Measurements from ENCODE around the gene IRS2. TPM values are rescaled to one million over a fixed set of nuclear protein-coding genes. Genes with fewer than 3 reads are reported as not detected.

IRS2 gene
- total RNA-seq, 5 donors from 2014 or later (not counting 1 experiment from before 2014, with no cell fraction given) = 22.1 to 95.7 (median 25.7) TPM

- Histone ChIP-seq H3K27ac (ENCODE audit: low read length) (no peak overlapping the region), H3K27me3 (replicated peaks in 1 of 2; ENCODE audit: control insufficient read depth in 2 of 2, extremely low read depth in 1 of 2, insufficient read depth in 2 of 2, low read length in 1 of 2) (peaks cover 0 to 10% of the 10 kb centered on the region in 2 experiments), H3K4me3 (ENCODE audit: control insufficient read depth in 1 of 2, extremely low read depth in 1 of 2, low read length in 1 of 2) (no peak overlapping the region), H3K4me1 (ENCODE audit: control insufficient read depth in 1 of 2, extremely low read depth in 1 of 2, insufficient read depth in 2 of 2, low read length in 2 of 2) (peaks cover 0 to 8% of the 10 kb centered on the region in 2 experiments), H3K9me3 (no peaks in the 10 kb centered on the region), H3K36me3 (ENCODE audit: control insufficient read depth in 2 of 2, extremely low read depth in 1 of 2, insufficient read depth in 1 of 2, low read length in 1 of 2) (no peaks in the 10 kb centered on the region)
- peaks cover 0 to 10% of the 10 kb centered on the region in 2 donors for H3K27me3 Mint-ChIP-seq
- no peaks in the 10 kb centered on the region for H3K36me3 Mint-ChIP-seq
- DNase-seq = no peak
- WGBS (ENCODE audit: insufficient coverage) = 98% methylated on average over 12 of the region's 19 CpGs
- CTCF ChIA-PET = no interaction called here
- no peak overlapping the region for H3K27ac Mint-ChIP-seq
- POLR2A ChIA-PET = no interaction called here
- no peak overlapping the region for H3K4me3 Mint-ChIP-seq
- no peak for ATAC-seq (replicated peaks in 1 of 4)
- no peaks in the 10 kb centered on the region for H3K9me3 Mint-ChIP-seq
- H3K4me1 Mint-ChIP-seq = peaks cover 12 to 14% (median 13%) of the 10 kb centered on the region in 3 donors
Measured at GRCh38 chr13:109745060-109745459, 41.3 kb downstream of the IRS2 start.

DNA sequence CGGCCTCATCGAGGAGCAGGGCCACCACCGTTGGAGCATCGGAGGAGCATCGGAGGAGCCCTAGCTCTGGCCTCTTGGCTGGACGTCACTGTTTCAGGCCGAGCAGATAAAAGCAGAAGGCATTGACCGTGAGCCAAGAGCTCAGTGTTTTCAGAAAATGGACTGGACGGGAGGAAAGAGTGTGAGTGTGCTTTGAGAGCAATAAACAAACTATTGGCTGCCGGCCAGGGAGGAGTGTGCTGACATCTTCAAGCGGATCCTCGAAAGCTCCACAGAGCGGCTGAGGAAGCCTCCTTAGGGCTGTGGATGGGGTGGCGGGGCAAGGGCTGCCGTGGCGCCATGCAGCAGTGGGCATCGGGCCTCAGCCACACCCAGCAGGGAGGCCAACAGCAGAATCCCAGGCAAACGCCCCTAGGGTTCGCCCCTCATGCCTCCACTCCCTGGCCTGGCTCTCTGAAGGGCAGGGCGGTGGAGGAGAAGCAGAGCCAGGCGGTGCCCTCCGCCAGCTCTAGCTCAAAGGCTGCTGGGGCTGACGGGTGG, 41.8 kb downstream of the IRS2 start:
- Histone ChIP-seq H3K36me3 (ENCODE audit: control insufficient read depth in 2 of 2, extremely low read depth in 1 of 2, insufficient read depth in 1 of 2, low read length in 1 of 2) (no peaks in the 10 kb centered on the region), H3K27ac (ENCODE audit: low read length) (no peak overlapping the region), H3K4me3 (ENCODE audit: control insufficient read depth in 1 of 2, extremely low read depth in 1 of 2, low read length in 1 of 2) (no peak overlapping the region), H3K4me1 (ENCODE audit: control insufficient read depth in 1 of 2, extremely low read depth in 1 of 2, insufficient read depth in 2 of 2, low read length in 2 of 2) (peaks cover 0 to 8% of the 10 kb centered on the region in 2 experiments), H3K9me3 (no peaks in the 10 kb centered on the region), H3K27me3 (replicated peaks in 1 of 2; ENCODE audit: control insufficient read depth in 2 of 2, extremely low read depth in 1 of 2, insufficient read depth in 2 of 2, low read length in 1 of 2) (peaks cover 0 to 10% of the 10 kb centered on the region in 2 experiments)
- peaks cover 12 to 14% (median 13%) of the 10 kb centered on the region in 3 donors for H3K4me1 Mint-ChIP-seq
- ATAC-seq (replicated peaks in 1 of 4) = no peak
- no peak overlapping the region for H3K4me3 Mint-ChIP-seq
- POLR2A ChIA-PET = no interaction called here
- no peaks in the 10 kb centered on the region for H3K9me3 Mint-ChIP-seq
- peak overlapping the region in 1 of 2 donors; percentile 53 for H3K27ac Mint-ChIP-seq
- no peaks in the 10 kb centered on the region for H3K36me3 Mint-ChIP-seq
- H3K27me3 Mint-ChIP-seq = peaks cover 0 to 12% of the 10 kb centered on the region in 2 donors
- no peak for DNase-seq
- WGBS (ENCODE audit: insufficient coverage) = 85% methylated on average over 12 of the region's 23 CpGs
- CTCF ChIA-PET = no interaction called here

- 25% methylated on average over 6 of the region's 12 CpGs for WGBS (ENCODE audit: insufficient coverage)
Measured at GRCh38 chr13:109743706-109744453, 42.5 kb downstream of the IRS2 start.

DNA sequence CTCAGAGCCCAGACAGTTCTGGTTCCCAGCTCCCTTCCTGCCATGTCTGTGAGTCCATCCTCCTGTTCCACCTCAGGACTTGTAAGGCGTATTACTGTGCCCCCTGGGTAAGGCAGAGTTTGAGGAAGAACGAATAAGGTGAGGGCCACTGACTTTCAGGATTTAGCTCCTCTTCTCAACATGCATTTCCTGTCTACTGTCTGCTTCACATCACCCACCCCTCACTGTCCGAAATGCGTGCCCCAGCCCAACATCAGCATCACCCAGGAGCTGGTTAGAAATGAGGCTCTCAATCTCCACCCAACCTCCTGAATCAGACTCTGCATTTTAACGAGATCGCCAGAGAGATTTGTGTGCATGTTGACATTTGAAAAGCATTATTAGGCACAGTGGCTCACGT, 44.4 kb downstream of the IRS2 start:
- 88% methylated on average over 2 of the region's 7 CpGs for WGBS (ENCODE audit: insufficient coverage)
- H3K4me1 ChIP-seq (ENCODE audit: control insufficient read depth in 1 of 2, extremely low read depth in 1 of 2, insufficient read depth in 2 of 2, low read length in 2 of 2) = peaks cover 0 to 8% of the 10 kb centered on the region in 2 experiments
- Mint-ChIP-seq H3K4me1 (peaks cover 12 to 14% (median 14%) of the 10 kb centered on the region in 3 donors), H3K4me3 (no peak overlapping the region), H3K27ac (no peak overlapping the region), H3K27me3 (peaks cover 3 to 12% of the 10 kb centered on the region in 2 donors), H3K9me3 (no peaks in the 10 kb centered on the region), H3K36me3 (no peaks in the 10 kb centered on the region)
- H3K9me3 ChIP-seq = no peaks in the 10 kb centered on the region
- no peak for ATAC-seq (replicated peaks in 1 of 4)
- peaks cover 0 to 10% of the 10 kb centered on the region in 2 experiments for H3K27me3 ChIP-seq (replicated peaks in 1 of 2; ENCODE audit: control insufficient read depth in 2 of 2, extremely low read depth in 1 of 2, insufficient read depth in 2 of 2, low read length in 1 of 2)
- ChIA-PET POLR2A (interaction anchor here in 1 of 2 donors (0.7 kb wide), 1 partner anchor 34 kb away, joined by 3 read pairs; no protein-coding TSS in a partner anchor), CTCF (interaction anchor here in 1 of 2 donors (0.6 kb wide), 1 partner anchor 29 kb away, joined by 4 read pairs; no protein-coding TSS in a partner anchor)
- no peak overlapping the region for H3K27ac ChIP-seq (ENCODE audit: low read length)
- no peak overlapping the region for H3K4me3 ChIP-seq (ENCODE audit: control insufficient read depth in 1 of 2, extremely low read depth in 1 of 2, low read length in 1 of 2)
- no peak for DNase-seq
- H3K36me3 ChIP-seq (ENCODE audit: control insufficient read depth in 2 of 2, extremely low read depth in 1 of 2, insufficient read depth in 1 of 2, low read length in 1 of 2) = no peaks in the 10 kb centered on the region

More at GRCh38 chr13:109743706-109744453, 42.5 kb downstream of the IRS2 start:
- Mint-ChIP-seq H3K27ac (no peak overlapping the region), H3K27me3 (peaks cover 0 to 12% of the 10 kb centered on the region in 2 donors), H3K9me3 (no peaks in the 10 kb centered on the region), H3K36me3 (no peaks in the 10 kb centered on the region), H3K4me1 (peaks cover 12 to 14% (median 13%) of the 10 kb centered on the region in 3 donors), H3K4me3 (no peak overlapping the region)
- H3K9me3 ChIP-seq = no peaks in the 10 kb centered on the region
- DNase-seq (peak in 4 of 35 experiments; percentile 9 to 22 (median 12)), ATAC-seq (replicated peaks in 1 of 4) (peak; percentile 43 to 80 (median 63))
- H3K27me3 ChIP-seq (replicated peaks in 1 of 2; ENCODE audit: control insufficient read depth in 2 of 2, extremely low read depth in 1 of 2, insufficient read depth in 2 of 2, low read length in 1 of 2) = peaks cover 0 to 10% of the 10 kb centered on the region in 2 experiments
- H3K4me1 ChIP-seq (ENCODE audit: control insufficient read depth in 1 of 2, extremely low read depth in 1 of 2, insufficient read depth in 2 of 2, low read length in 2 of 2) = peaks cover 0 to 8% of the 10 kb centered on the region in 2 experiments
- ChIA-PET POLR2A (no interaction called here), CTCF (no interaction called here)
- H3K4me3 ChIP-seq (ENCODE audit: control insufficient read depth in 1 of 2, extremely low read depth in 1 of 2, low read length in 1 of 2) = no peak overlapping the region
- no peaks in the 10 kb centered on the region for H3K36me3 ChIP-seq (ENCODE audit: control insufficient read depth in 2 of 2, extremely low read depth in 1 of 2, insufficient read depth in 1 of 2, low read length in 1 of 2)
- H3K27ac ChIP-seq (ENCODE audit: low read length) = no peak overlapping the region

DNA sequence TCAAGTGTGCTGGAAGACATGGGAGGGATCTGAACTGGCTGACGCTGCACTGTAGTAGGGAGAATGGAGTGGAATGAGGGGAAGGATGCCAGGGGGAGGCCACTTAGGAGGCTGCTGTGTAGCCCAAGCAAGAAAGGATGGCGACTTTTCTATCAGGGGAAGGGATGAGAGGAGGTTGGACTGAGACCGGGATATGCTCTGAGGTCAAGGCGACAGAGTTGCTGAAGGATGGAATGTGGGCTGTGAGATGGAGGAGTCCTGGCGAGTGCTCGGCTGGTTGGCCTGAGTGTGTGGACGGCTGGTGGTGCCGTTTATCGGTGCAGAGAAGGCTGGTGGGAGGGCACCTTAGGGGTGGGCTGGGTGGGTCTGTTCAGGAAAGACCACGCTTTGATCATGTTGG, 45.7 kb downstream of the IRS2 start:
- no peak overlapping the region for H3K4me3 Mint-ChIP-seq
- DNase-seq = no peak
- H3K27ac Mint-ChIP-seq = no peak overlapping the region
- 91% methylated on average over 10 of the region's 10 CpGs for WGBS (ENCODE audit: insufficient coverage)
- Histone ChIP-seq H3K27ac (ENCODE audit: low read length) (no peak overlapping the region), H3K36me3 (ENCODE audit: control insufficient read depth in 2 of 2, extremely low read depth in 1 of 2, insufficient read depth in 1 of 2, low read length in 1 of 2) (no peaks in the 10 kb centered on the region), H3K27me3 (replicated peaks in 1 of 2; ENCODE audit: control insufficient read depth in 2 of 2, extremely low read depth in 1 of 2, insufficient read depth in 2 of 2, low read length in 1 of 2) (peaks cover 0 to 10% of the 10 kb centered on the region in 2 experiments), H3K4me1 (ENCODE audit: control insufficient read depth in 1 of 2, extremely low read depth in 1 of 2, insufficient read depth in 2 of 2, low read length in 2 of 2) (peaks cover 0 to 8% of the 10 kb centered on the region in 2 experiments), H3K4me3 (ENCODE audit: control insufficient read depth in 1 of 2, extremely low read depth in 1 of 2, low read length in 1 of 2) (no peak overlapping the region), H3K9me3 (no peaks in the 10 kb centered on the region)
- CTCF ChIA-PET = no interaction called here
- H3K9me3 Mint-ChIP-seq = no peaks in the 10 kb centered on the region
- no peak for ATAC-seq (replicated peaks in 1 of 4)
- peaks cover 12 to 20% (median 14%) of the 10 kb centered on the region in 3 donors for H3K4me1 Mint-ChIP-seq
- no peaks in the 10 kb centered on the region for H3K36me3 Mint-ChIP-seq
- peaks cover 3 to 12% of the 10 kb centered on the region in 2 donors for H3K27me3 Mint-ChIP-seq
- POLR2A ChIA-PET = no interaction called here

DNA sequence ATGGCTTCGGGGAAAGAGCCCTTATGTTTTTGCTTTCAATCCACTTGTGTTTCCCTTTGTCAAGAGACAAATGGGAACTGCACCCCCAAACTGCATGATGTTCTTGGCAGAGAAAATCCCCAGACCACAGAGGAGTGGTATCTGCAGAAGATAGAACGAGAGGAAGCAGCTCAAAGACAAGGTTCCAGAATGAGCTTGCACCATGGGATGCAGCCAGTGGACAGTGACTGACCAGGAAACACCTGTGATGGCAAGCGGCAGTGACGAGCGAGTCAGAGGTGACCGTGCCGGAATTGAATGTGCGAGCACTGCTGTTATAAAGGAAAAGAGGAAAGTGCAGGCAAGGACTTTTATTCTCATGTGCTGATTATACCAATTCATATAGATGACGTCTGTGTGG, 46.3 kb downstream of the IRS2 start:
- Mint-ChIP-seq H3K9me3 (no peaks in the 10 kb centered on the region), H3K36me3 (no peaks in the 10 kb centered on the region), H3K4me1 (peaks cover 12 to 20% (median 14%) of the 10 kb centered on the region in 3 donors), H3K27me3 (peaks cover 3 to 12% of the 10 kb centered on the region in 2 donors), H3K4me3 (no peak overlapping the region), H3K27ac (no peak overlapping the region)
- Histone ChIP-seq H3K9me3 (no peaks in the 10 kb centered on the region), H3K27ac (ENCODE audit: low read length) (no peak overlapping the region), H3K4me3 (ENCODE audit: control insufficient read depth in 1 of 2, extremely low read depth in 1 of 2, low read length in 1 of 2) (no peak overlapping the region), H3K36me3 (ENCODE audit: control insufficient read depth in 2 of 2, extremely low read depth in 1 of 2, insufficient read depth in 1 of 2, low read length in 1 of 2) (no peaks in the 10 kb centered on the region), H3K4me1 (ENCODE audit: control insufficient read depth in 1 of 2, extremely low read depth in 1 of 2, insufficient read depth in 2 of 2, low read length in 2 of 2) (peaks cover 0 to 8% of the 10 kb centered on the region in 2 experiments), H3K27me3 (replicated peaks in 1 of 2; ENCODE audit: control insufficient read depth in 2 of 2, extremely low read depth in 1 of 2, insufficient read depth in 2 of 2, low read length in 1 of 2) (peaks cover 0 to 9% of the 10 kb centered on the region in 2 experiments)
- CTCF ChIA-PET = no interaction called here
- WGBS (ENCODE audit: insufficient coverage) = 44% methylated on average over 3 of the region's 9 CpGs
- POLR2A ChIA-PET = no interaction called here
- ATAC-seq (replicated peaks in 1 of 4) = no peak
- no peak for DNase-seq

Data from T-cell (primary cell).